ENCODE measurements around the gene SPRR2E.
"Not testable (repeated sequence)": the region's sequence is repeated elsewhere in the genome, so short reads cannot be mapped to it uniquely, and the experiment has no call there.

Gene SPRR2E

GRCh38 chr1:153058826-153059784, 35.2 kb downstream of the SPRR2E start:
- DNase-seq, result no peak

GRCh38 chr1:153058154-153058553, 36.2 kb downstream of the SPRR2E start:
- DNase-seq, result no peak

- DNase-seq, result no peak
These were observed 37.0 kb downstream of the SPRR2E start, which contains the start of gene SPRR2A for GRCh38 chr1:153057375-153057774. SPRR2A (minus strand) TSS chr1:153057512; CDS start chr1:153056735, 777 bp downstream.

- not testable (repeated sequence) for DNase-seq
These were observed 38.2 kb downstream of the SPRR2E start for GRCh38 chr1:153056111-153056510.

GRCh38 chr1:153049211-153049610, 45.1 kb downstream of the SPRR2E start:
- no peak for DNase-seq
